Gastrocnemius medialis (tissue), 4 donors: ENCODE results near the gene CAMTA1.

ENCODE experiments used
- CTCF ChIP-seq, 5 experiments: fragments of 450-650 bp in 3 of 5; fragments of 200-600 bp in 2 of 5; sonication (generic) in 2 of 5; IDR thresholded peaks in 4 of 5; conservative IDR thresholded peaks in 1 of 5; 1 replicate in 4 of 5; 2 replicates in 1 of 5; pipeline ENCODE4 v1.5.1; 2016 to 2019; ENCODE audit warnings: antibody characterized with exemption in 5 of 5, mild to moderate bottlenecking in 3 of 5, moderate library complexity in 3 of 5
- POLR2A ChIP-seq, 2 donors: fragments of 450-650 bp; IDR thresholded peaks; one replicate each; pipeline ENCODE4 v1.6.1; 2017; ENCODE audit warnings: antibody characterized with exemption in 2 of 2, mild to moderate bottlenecking in 2 of 2, moderate library complexity in 2 of 2

- no peak for TF ChIP-seq CTCF (IDR thresholded peaks at IDR 0.05 in 4 of 5, conservative IDR thresholded peaks at IDR 0.05 in 1 of 5)
- no peak for TF ChIP-seq POLR2A (IDR thresholded peaks at IDR 0.05)
These were observed 30.5 kb downstream of the CAMTA1 start for GRCh38 chr1:6815726-6816125.
